ENCODE measurements around the gene CEBPB. TPM values are rescaled to one million over a fixed set of nuclear protein-coding genes. Genes with fewer than 3 reads are reported as not detected.
"Not testable (repeated sequence)": the region's sequence is repeated elsewhere in the genome, so short reads cannot be mapped to it uniquely, and the experiment has no call there.

The CEBPB gene
- total RNA-seq, 1 donor from 2014 or later, result 33.8 TPM

GRCh38 chr20:50199703-50200102, 9.1 kb downstream of the CEBPB start:
- peaks cover 13% of the 10 kb centered on the region for H3K9me3 ChIP-seq (ENCODE audit: insufficient read depth, low read depth, low read length)
- peaks cover 10% of the 10 kb centered on the region for H4K20me1 ChIP-seq (ENCODE audit: insufficient read depth, low read length)
- Mint-ChIP-seq H3K36me3 (ENCODE audit: low read depth, unreplicated experiment) (peaks cover 13% of the 10 kb centered on the region), H3K27ac (ENCODE audit: unreplicated experiment) (no peak overlapping the region), H3K4me1 (ENCODE audit: low read depth, unreplicated experiment) (peaks cover 10% of the 10 kb centered on the region), H3K27me3 (ENCODE audit: low read depth, unreplicated experiment) (no peaks in the 10 kb centered on the region), H3K4me3 (ENCODE audit: unreplicated experiment) (no peak overlapping the region), H3K9me3 (ENCODE audit: unreplicated experiment) (peaks cover 19% of the 10 kb centered on the region)
- no peak overlapping the region for H3K27ac ChIP-seq (ENCODE audit: low read depth, low read length)
- H3K4me1 ChIP-seq (ENCODE audit: insufficient read depth, low read length), result no peaks in the 10 kb centered on the region
- H3K79me2 ChIP-seq (ENCODE audit: insufficient read depth, low read length), result peaks cover 2% of the 10 kb centered on the region
- no peak overlapping the region for H3K9ac ChIP-seq (ENCODE audit: low read length)
- no peak overlapping the region for H3K4me2 ChIP-seq (ENCODE audit: low read length)
- no peak for FAIRE-seq
- no peak overlapping the region for H3K4me3 ChIP-seq (ENCODE audit: insufficient read depth, low read depth, low read length)
- TF ChIP-seq EZH2 (IDR thresholded peaks at IDR 0.05; ENCODE audit: insufficient read depth, low read length) (no peak), CTCF (IDR thresholded peaks at IDR 0.05; ENCODE audit: insufficient read depth, low read depth, low read length) (no peak)
- H2AFZ ChIP-seq (ENCODE audit: low read depth, low read length), result no peak overlapping the region
- DNase-seq (ENCODE audit: low read depth), result no peak
- H3K27me3 ChIP-seq (ENCODE audit: insufficient read depth, low read length), result no peaks in the 10 kb centered on the region
- H3K36me3 ChIP-seq (ENCODE audit: insufficient read depth, low read length), result no peaks in the 10 kb centered on the region

- Mint-ChIP-seq H3K36me3 (ENCODE audit: low read depth, unreplicated experiment) (peaks cover 8% of the 10 kb centered on the region), H3K27ac (ENCODE audit: unreplicated experiment) (no peak overlapping the region), H3K4me3 (ENCODE audit: unreplicated experiment) (no peak overlapping the region), H3K4me1 (ENCODE audit: low read depth, unreplicated experiment) (peaks cover under 1% of the 10 kb centered on the region), H3K27me3 (ENCODE audit: low read depth, unreplicated experiment) (no peaks in the 10 kb centered on the region), H3K9me3 (ENCODE audit: unreplicated experiment) (peaks cover 20% of the 10 kb centered on the region)
- no peaks in the 10 kb centered on the region for H3K36me3 ChIP-seq (ENCODE audit: insufficient read depth, low read length)
- no peak for DNase-seq (ENCODE audit: low read depth)
- no peak for FAIRE-seq
- no peak for TF ChIP-seq EZH2 (IDR thresholded peaks at IDR 0.05; ENCODE audit: insufficient read depth, low read length)
- H3K9ac ChIP-seq (ENCODE audit: low read length), result no peak overlapping the region
- no peak overlapping the region for H3K4me2 ChIP-seq (ENCODE audit: low read length)
- H3K9me3 ChIP-seq (ENCODE audit: insufficient read depth, low read depth, low read length), result peaks cover 13% of the 10 kb centered on the region
- no peaks in the 10 kb centered on the region for H3K79me2 ChIP-seq (ENCODE audit: insufficient read depth, low read length)
- H3K4me3 ChIP-seq (ENCODE audit: insufficient read depth, low read depth, low read length), result no peak overlapping the region
- no peaks in the 10 kb centered on the region for H3K4me1 ChIP-seq (ENCODE audit: insufficient read depth, low read length)
- no peak overlapping the region for H3K27ac ChIP-seq (ENCODE audit: low read depth, low read length)
- peaks cover 1% of the 10 kb centered on the region for H4K20me1 ChIP-seq (ENCODE audit: insufficient read depth, low read length)
- no peaks in the 10 kb centered on the region for H3K27me3 ChIP-seq (ENCODE audit: insufficient read depth, low read length)
- no peak overlapping the region for H2AFZ ChIP-seq (ENCODE audit: low read depth, low read length)
Observed at GRCh38 chr20:50200482-50201104, 10.0 kb downstream of the CEBPB start.

GRCh38 chr20:50201710-50202109, 11.1 kb downstream of the CEBPB start:
- H3K79me2 ChIP-seq (ENCODE audit: insufficient read depth, low read length); H3K27me3 Mint-ChIP-seq (ENCODE audit: low read depth, unreplicated experiment); H3K27ac ChIP-seq (ENCODE audit: low read depth, low read length); H3K36me3 Mint-ChIP-seq (ENCODE audit: low read depth, unreplicated experiment); H4K20me1 ChIP-seq (ENCODE audit: insufficient read depth, low read length); H2AFZ ChIP-seq (ENCODE audit: low read depth, low read length); DNase-seq (ENCODE audit: low read depth); H3K4me1 ChIP-seq (ENCODE audit: insufficient read depth, low read length); H3K4me3 Mint-ChIP-seq (ENCODE audit: unreplicated experiment); H3K36me3 ChIP-seq (ENCODE audit: insufficient read depth, low read length); H3K9ac ChIP-seq (ENCODE audit: low read length); H3K4me1 Mint-ChIP-seq (ENCODE audit: low read depth, unreplicated experiment); H3K27me3 ChIP-seq (ENCODE audit: insufficient read depth, low read length); H3K4me3 ChIP-seq (ENCODE audit: insufficient read depth, low read depth, low read length); H3K4me2 ChIP-seq (ENCODE audit: low read length); H3K27ac Mint-ChIP-seq (ENCODE audit: unreplicated experiment); FAIRE-seq: not testable (repeated sequence)
- H3K9me3 ChIP-seq (ENCODE audit: insufficient read depth, low read depth, low read length), result peaks cover 13% of the 10 kb centered on the region
- H3K9me3 Mint-ChIP-seq (ENCODE audit: unreplicated experiment), result peaks cover 20% of the 10 kb centered on the region

All from astrocyte (in vitro differentiated cells and primary cell).